ENCODE data around the gene ZFC3H1.
"Not testable (repeated sequence)": the region's sequence is repeated elsewhere in the genome, so short reads cannot be mapped to it uniquely, and the experiment has no call there.

The ZFC3H1 gene

GRCh38 chr12:71703206-71703605 is 39.6 kb upstream of the ZFC3H1 start:
- ATAC-seq = no peak

GRCh38 chr12:71702590-71702989 is 38.9 kb upstream of the ZFC3H1 start:
- ATAC-seq = no peak

More at GRCh38 chr12:71703206-71703605, 39.6 kb upstream of the ZFC3H1 start:
- TF ChIP-seq TSHZ2 (CRISPR knock-in tag; IDR thresholded peaks at IDR 0.05) = no peak
- no peak for TF ChIP-seq SNAI2 (CRISPR knock-in tag; IDR thresholded peaks at IDR 0.05)
- no peak for TF ChIP-seq CSDC2 (CRISPR knock-in tag; IDR thresholded peaks at IDR 0.05)
- no peak for TF ChIP-seq ZNF565 (CRISPR knock-in tag; conservative IDR thresholded peaks at IDR 0.05; ENCODE audit: low read depth)
- TF ChIP-seq ESRRG (CRISPR knock-in tag; IDR thresholded peaks at IDR 0.05) = no peak
- no peak for TF ChIP-seq ZFP3 (CRISPR knock-in tag; IDR thresholded peaks at IDR 0.05)

GRCh38 chr12:71702181-71702580 is 38.5 kb upstream of the ZFC3H1 start:
- ATAC-seq = not testable (repeated sequence)

More at GRCh38 chr12:71702590-71702989, 38.9 kb upstream of the ZFC3H1 start:
- TF ChIP-seq TOX (CRISPR knock-in tag; IDR thresholded peaks at IDR 0.05; ENCODE audit: borderline replicate concordance) (no peak), POU6F1 (CRISPR knock-in tag; IDR thresholded peaks at IDR 0.05; ENCODE audit: borderline replicate concordance, low read depth) (no peak), ZFP30 (CRISPR knock-in tag; IDR thresholded peaks at IDR 0.05) (no peak), TSHZ2 (CRISPR knock-in tag; IDR thresholded peaks at IDR 0.05) (no peak), CSDC2 (CRISPR knock-in tag; IDR thresholded peaks at IDR 0.05) (no peak), ZNF8 (CRISPR knock-in tag; IDR thresholded peaks at IDR 0.05) (no peak), ISL1 (CRISPR knock-in tag; IDR thresholded peaks at IDR 0.05) (no peak), ZFP3 (CRISPR knock-in tag; IDR thresholded peaks at IDR 0.05) (no peak), ZNF565 (CRISPR knock-in tag; conservative IDR thresholded peaks at IDR 0.05; ENCODE audit: low read depth) (no peak), OSR1 (CRISPR knock-in tag; IDR thresholded peaks at IDR 0.05) (no peak), ARNTL (CRISPR knock-in tag; IDR thresholded peaks at IDR 0.05; ENCODE audit: borderline replicate concordance, low read depth) (no peak), BACH2 (CRISPR knock-in tag; IDR thresholded peaks at IDR 0.05; ENCODE audit: borderline replicate concordance) (no peak), ESRRG (CRISPR knock-in tag; IDR thresholded peaks at IDR 0.05) (no peak), CREB5 (CRISPR knock-in tag; IDR thresholded peaks at IDR 0.05; ENCODE audit: low read depth) (no peak), GLIS3 (CRISPR knock-in tag; IDR thresholded peaks at IDR 0.05) (no peak), ZC3H10 (CRISPR knock-in tag; IDR thresholded peaks at IDR 0.05) (no peak)

GRCh38 chr12:71695782-71696181 is 32.1 kb upstream of the ZFC3H1 start:
- no peak for ATAC-seq
- TF ChIP-seq ZFP30 (CRISPR knock-in tag; IDR thresholded peaks at IDR 0.05) = no peak
- no peak for TF ChIP-seq GLIS3 (CRISPR knock-in tag; IDR thresholded peaks at IDR 0.05)
- no peak for TF ChIP-seq PPARA (CRISPR knock-in tag; IDR thresholded peaks at IDR 0.05; ENCODE audit: borderline replicate concordance)
- TF ChIP-seq TOX (CRISPR knock-in tag; IDR thresholded peaks at IDR 0.05; ENCODE audit: borderline replicate concordance) = no peak
- TF ChIP-seq CSRNP3 (CRISPR knock-in tag; IDR thresholded peaks at IDR 0.05) = no peak
- no peak for TF ChIP-seq OSR1 (CRISPR knock-in tag; IDR thresholded peaks at IDR 0.05)
- no peak for TF ChIP-seq ZC3H10 (CRISPR knock-in tag; IDR thresholded peaks at IDR 0.05)
- TF ChIP-seq ZNF8 (CRISPR knock-in tag; IDR thresholded peaks at IDR 0.05) = no peak
- TF ChIP-seq PATZ1 (CRISPR knock-in tag; IDR thresholded peaks at IDR 0.05; ENCODE audit: borderline replicate concordance) = no peak
- TF ChIP-seq CREB5 (CRISPR knock-in tag; IDR thresholded peaks at IDR 0.05; ENCODE audit: low read depth) = no peak

Data from SK-N-SH treated with all-trans-retinoic acid at 6 μM for 48 hours (cell line).